Measurements from ENCODE around the gene TM2D3.

DNA sequence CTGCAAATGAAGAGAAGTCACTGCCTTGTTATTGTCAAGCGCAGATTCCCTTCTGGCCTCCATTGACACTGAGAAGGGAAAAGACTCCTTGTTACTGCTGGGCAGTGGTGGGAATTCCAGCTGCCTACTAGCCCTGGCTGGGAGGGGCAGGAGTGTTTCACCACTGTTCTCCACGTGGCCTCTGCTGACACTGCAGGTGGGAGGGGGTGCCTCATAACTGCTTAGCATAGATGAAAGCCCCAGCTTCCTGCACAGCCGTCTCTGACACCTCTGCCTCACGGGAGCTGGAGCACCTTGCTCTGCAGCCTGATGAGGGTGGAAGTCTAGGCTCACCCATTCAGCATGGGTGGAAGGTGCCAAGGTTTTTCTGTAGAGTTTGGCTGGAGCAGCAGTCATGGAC is 52.1 kb downstream of the TM2D3 start:
- TF ChIP-seq, protein P1, sequence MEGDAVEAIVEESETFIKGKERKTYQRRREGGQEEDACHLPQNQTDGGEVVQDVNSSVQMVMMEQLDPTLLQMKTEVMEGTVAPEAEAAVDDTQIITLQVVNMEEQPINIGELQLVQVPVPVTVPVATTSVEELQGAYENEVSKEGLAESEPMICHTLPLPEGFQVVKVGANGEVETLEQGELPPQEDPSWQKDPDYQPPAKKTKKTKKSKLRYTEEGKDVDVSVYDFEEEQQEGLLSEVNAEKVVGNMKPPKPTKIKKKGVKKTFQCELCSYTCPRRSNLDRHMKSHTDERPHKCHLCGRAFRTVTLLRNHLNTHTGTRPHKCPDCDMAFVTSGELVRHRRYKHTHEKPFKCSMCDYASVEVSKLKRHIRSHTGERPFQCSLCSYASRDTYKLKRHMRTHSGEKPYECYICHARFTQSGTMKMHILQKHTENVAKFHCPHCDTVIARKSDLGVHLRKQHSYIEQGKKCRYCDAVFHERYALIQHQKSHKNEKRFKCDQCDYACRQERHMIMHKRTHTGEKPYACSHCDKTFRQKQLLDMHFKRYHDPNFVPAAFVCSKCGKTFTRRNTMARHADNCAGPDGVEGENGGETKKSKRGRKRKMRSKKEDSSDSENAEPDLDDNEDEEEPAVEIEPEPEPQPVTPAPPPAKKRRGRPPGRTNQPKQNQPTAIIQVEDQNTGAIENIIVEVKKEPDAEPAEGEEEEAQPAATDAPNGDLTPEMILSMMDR (IDR thresholded peaks at IDR 0.05): no peak
- TF ChIP-seq POLR2A (IDR thresholded peaks at IDR 0.05): no peak

All from heart left ventricle (tissue), 13 donors.